GM18873 (cell line): ENCODE data around the gene CAMTA2.

Source experiments
- ATAC-seq: cut with Tn5 transposase; IDR thresholded peaks from one replicate; pipeline ENCODE4 v1.9.1; 2021; ENCODE audit warnings: mild to moderate bottlenecking, moderate library complexity, moderate number of reproducible peaks; ENCODE audit not compliant: unreplicated experiment, low FRiP score

The CAMTA2 gene

GRCh38 chr17:4947411-4948165 lies 39.9 kb downstream of the CAMTA2 start:
- no peak for ATAC-seq

GRCh38 chr17:4947010-4947410 lies 40.5 kb downstream of the CAMTA2 start:
- no peak for ATAC-seq

- ATAC-seq = no peak
Measured at GRCh38 chr17:4946312-4946976, 41.0 kb downstream of the CAMTA2 start.

GRCh38 chr17:4945944-4946280 lies 41.6 kb downstream of the CAMTA2 start:
- ATAC-seq = no peak

- no peak for ATAC-seq
Measured at GRCh38 chr17:4945176-4945943, 42.1 kb downstream of the CAMTA2 start.

- ATAC-seq = no peak
Measured at GRCh38 chr17:4944554-4945175, 42.8 kb downstream of the CAMTA2 start.

- ATAC-seq = no peak
Measured at GRCh38 chr17:4944163-4944553, 43.3 kb downstream of the CAMTA2 start.

GRCh38 chr17:4942760-4943508 lies 44.5 kb downstream of the CAMTA2 start:
- ATAC-seq = no peak

GRCh38 chr17:4941319-4941610 lies 46.2 kb downstream of the CAMTA2 start:
- no peak for ATAC-seq

GRCh38 chr17:4940555-4941318 lies 46.7 kb downstream of the CAMTA2 start:
- ATAC-seq = no peak

- peak; percentile 79 for ATAC-seq
Measured at GRCh38 chr17:4939796-4940554, 47.5 kb downstream of the CAMTA2 start, which contains the start of the genes RNF167 and SLC25A11. Gene RNF167, plus strand, starts transcription at chr17:4940268. Its CDS starts 642 bp downstream, at chr17:4940910. Gene SLC25A11, minus strand, starts transcription at chr17:4940046. Its CDS starts 136 bp downstream, at chr17:4939910.

- ATAC-seq = peak; percentile 8
Measured at GRCh38 chr17:4939546-4939795, 48.0 kb downstream of the CAMTA2 start.

- no peak for ATAC-seq
Measured at GRCh38 chr17:4938688-4939545, 48.6 kb downstream of the CAMTA2 start.

GRCh38 chr17:4938069-4938491 lies 49.4 kb downstream of the CAMTA2 start:
- ATAC-seq = no peak

- no peak for ATAC-seq
Measured at GRCh38 chr17:4937553-4937952, 49.9 kb downstream of the CAMTA2 start.

- no peak for ATAC-seq
Measured at GRCh38 chr17:4936436-4936835, 51.0 kb downstream of the CAMTA2 start.

- no peak for ATAC-seq
Measured at GRCh38 chr17:4935650-4936049, 51.8 kb downstream of the CAMTA2 start.
